IMR-90 (cell line): ENCODE measurements around the gene GARIN5A. TPM values are rescaled to one million over a fixed set of nuclear protein-coding genes. Genes with fewer than 3 reads are reported as not detected.

Experiments used
- ATAC-seq: fragments of 200-7000 bp; cut with Tn5 transposase; 2 replicates; pipeline ENCODE4 v1.9.1; 2020; ENCODE audit warnings: low read depth, mild to moderate bottlenecking, moderate library complexity
- BruUV-seq: library from RNA; stranded (reverse); fragments of 400-500 nt; replicated peaks from 2 replicates; lab custom pipeline; 2021; lab: Mats Ljungman, UMichigan
- CTCF ChIA-PET: fragments of 300-600 bp; formaldehyde crosslinking; extraction: SDS; loops from one replicate; lab custom pipeline; 2021; ENCODE audit warnings: antibody characterized with exemption; lab: Yijun Ruan, JAX
- POLR2A ChIA-PET: fragments of 300-600 bp; sonication (Branson Sonifier 250); formaldehyde crosslinking; loops from one replicate; lab custom pipeline; 2022; ENCODE audit warnings: antibody characterized with exemption; ENCODE audit not compliant: unreplicated experiment; lab: Charles Lee
- DNase-seq: peaks from one replicate; pipeline ENCODE4 v3.0.0; 2013
- H2AFZ ChIP-seq: replicated peaks from 2 replicates; pipeline ENCODE3; 2013; ENCODE audit warnings: low read length, mild to moderate bottlenecking; ENCODE audit not compliant: poor library complexity
- H2AK5ac ChIP-seq: 2 replicates; pipeline ENCODE4 v1.6.1; 2013; ENCODE audit warnings: low read depth, low read length, inconsistent platforms
- H2AK9ac ChIP-seq: replicated peaks from 2 replicates; pipeline ENCODE3; 2013; ENCODE audit warnings: mild to moderate bottlenecking, low read depth, low read length, moderate library complexity; ENCODE audit not compliant: poor library complexity
- H2BK120ac ChIP-seq: 2 replicates; pipeline ENCODE4 v1.6.1; 2013; ENCODE audit warnings: low read depth, low read length, inconsistent platforms
- H2BK15ac ChIP-seq: 3 replicates; pipeline ENCODE4 v1.6.1; 2013; ENCODE audit warnings: low read depth, low read length, inconsistent platforms
- H2BK20ac ChIP-seq: 2 replicates; pipeline ENCODE4 v1.6.1; 2013; ENCODE audit warnings: low read depth, mild to moderate bottlenecking, inconsistent platforms, low read length, moderate library complexity
- H2BK5ac ChIP-seq: 2 replicates; pipeline ENCODE4 v1.6.1; 2013; ENCODE audit warnings: mild to moderate bottlenecking, low read depth, low read length, inconsistent platforms; ENCODE audit not compliant: poor library complexity, severe bottlenecking
- H3K14ac ChIP-seq: replicated peaks from 2 replicates; pipeline ENCODE4 v1.6.1; 2013; ENCODE audit warnings: low read depth, low read length, inconsistent platforms
- H3K18ac ChIP-seq: 2 replicates; pipeline ENCODE4 v1.6.1; 2013; ENCODE audit warnings: low read depth, low read length, control low read depth
- H3K23ac ChIP-seq: 2 replicates; pipeline ENCODE4 v1.6.1; 2013; ENCODE audit warnings: low read depth, low read length, inconsistent platforms
- H3K27ac ChIP-seq: 2 replicates; pipeline ENCODE4 v1.5.1; 2013; ENCODE audit warnings: mild to moderate bottlenecking, control low read depth, low read length; ENCODE audit not compliant: insufficient read depth
- H3K27me3 ChIP-seq: 2 replicates; pipeline ENCODE4 v1.6.1; 2013; ENCODE audit warnings: low read length; ENCODE audit not compliant: control insufficient read depth, insufficient read depth
- H3K36me3 ChIP-seq: 2 replicates; pipeline ENCODE4 v1.6.1; 2013; ENCODE audit warnings: low read length, mixed read lengths; ENCODE audit not compliant: control insufficient read depth, insufficient read depth
- H3K4ac ChIP-seq: 2 replicates; pipeline ENCODE4 v1.6.1; 2013; ENCODE audit warnings: low read depth, low read length, inconsistent platforms
- H3K4me1 ChIP-seq: 2 replicates; pipeline ENCODE4 v1.6.1; 2013; ENCODE audit warnings: low read length, mixed read lengths; ENCODE audit not compliant: control insufficient read depth, insufficient read depth
- H3K4me2 ChIP-seq: 2 replicates; pipeline ENCODE4 v1.6.1; 2013; ENCODE audit warnings: low read depth, mild to moderate bottlenecking, control low read depth, low read length, moderate library complexity
- H3K4me3 ChIP-seq: 2 replicates; pipeline ENCODE4 v1.5.1; 2013; ENCODE audit warnings: low read depth, mild to moderate bottlenecking, control low read depth, low read length, moderate library complexity; ENCODE audit not compliant: insufficient read depth
- H3K56ac ChIP-seq: 2 replicates; pipeline ENCODE4 v1.6.1; 2013; ENCODE audit warnings: low read length, inconsistent platforms; ENCODE audit not compliant: insufficient read depth; ENCODE audit errors: extremely low read depth
- H3K79me1 ChIP-seq, 2 experiments: 2 replicates each; pipeline ENCODE4 v1.6.1; 2013; ENCODE audit warnings: low read length in 2 of 2, inconsistent platforms in 1 of 2, low read depth in 1 of 2
- H3K9ac ChIP-seq: 2 replicates; pipeline ENCODE4 v1.6.1; 2013; ENCODE audit warnings: low read depth, low read length, control low read depth
- H3K9me1 ChIP-seq: 2 replicates; pipeline ENCODE4 v1.6.1; 2013; ENCODE audit warnings: low read length, inconsistent platforms; ENCODE audit not compliant: insufficient read depth
- H3K9me3 ChIP-seq: 2 replicates; pipeline ENCODE4 v1.6.1; 2013; ENCODE audit warnings: low read length; ENCODE audit not compliant: control insufficient read depth, insufficient read depth
- H4K20me1 ChIP-seq: 2 replicates; pipeline ENCODE4 v1.6.1; 2013; ENCODE audit warnings: low read length, inconsistent platforms; ENCODE audit not compliant: insufficient read depth
- H4K5ac ChIP-seq: 2 replicates; pipeline ENCODE4 v1.6.1; 2013; ENCODE audit warnings: mild to moderate bottlenecking, low read depth, low read length, control low read depth
- H4K8ac ChIP-seq, 2 experiments: 2 replicates each; pipeline ENCODE4 v1.6.1; 2013; ENCODE audit warnings: low read depth in 2 of 2, low read length in 2 of 2, control low read depth in 1 of 2, inconsistent platforms in 1 of 2
- H4K91ac ChIP-seq: 2 replicates; pipeline ENCODE4 v1.6.1; 2013; ENCODE audit warnings: low read depth, low read length, inconsistent platforms; ENCODE audit not compliant: insufficient read depth
- BHLHE40 ChIP-seq: fragments of 150-350 bp; IDR thresholded peaks from 2 replicates; pipeline ENCODE4 v1.6.1; 2016; ENCODE audit warnings: mild to moderate bottlenecking, low read depth, low read length
- FOS ChIP-seq: fragments of 150-350 bp; IDR thresholded peaks from 2 replicates; pipeline ENCODE4 v1.6.1; 2016; ENCODE audit warnings: low read depth, low read length
- MAZ ChIP-seq: IDR thresholded peaks from 2 replicates; pipeline ENCODE4 v1.6.1; 2012; ENCODE audit warnings: low read depth, mild to moderate bottlenecking, low read length, improper control_type of control experiment, moderate library complexity, borderline replicate concordance
- MXI1 ChIP-seq: IDR thresholded peaks from 2 replicates; pipeline ENCODE4 v1.6.1; 2012; ENCODE audit warnings: low read depth, mild to moderate bottlenecking, low read length, moderate library complexity, borderline replicate concordance
- NFE2L2 ChIP-seq: fragments of 150-350 bp; IDR thresholded peaks from 2 replicates; pipeline ENCODE4 v1.6.1; 2016; ENCODE audit warnings: low read depth, mild to moderate bottlenecking, low read length
- POLR2A ChIP-seq: IDR thresholded peaks from 2 replicates; pipeline ENCODE4 v1.6.1; 2012; ENCODE audit warnings: mild to moderate bottlenecking, low read depth, low read length
- RAD21 ChIP-seq: IDR thresholded peaks from 2 replicates; pipeline ENCODE4 v1.6.1; 2012; ENCODE audit warnings: low read length, improper control_type of control experiment
- SMC3 ChIP-seq: fragments of 150-350 bp; IDR thresholded peaks from 2 replicates; pipeline ENCODE4 v1.6.1; 2016; ENCODE audit warnings: low read depth, mild to moderate bottlenecking, antibody characterized with exemption, low read length, moderate library complexity
- WGBS, 2 experiments: methylation state at CpG; one replicate each; pipeline versions ENCODE4 v1.1.5 to v1.1.7; 2013; ENCODE audit warnings: missing lambda C conversion rate in 2 of 2; ENCODE audit not compliant: insufficient read length in 1 of 2; ENCODE audit errors: extremely low coverage in 2 of 2; 5-methylcytosine and 5-hydroxymethylcytosine counted together
- dilution Hi-C: fragments of 300-500 bp; cut with HindIII; formaldehyde crosslinking; loops from one replicate; pipeline ENCODE4 v1.14.3; 2018; ENCODE audit warnings: low sequenced_read_pairs; ENCODE audit not compliant: unreplicated experiment
- in situ Hi-C: fragments of 300-500 bp; cut with MboI; formaldehyde crosslinking; loops from 3 replicates; pipeline ENCODE4 v1.14.3; 2019; ENCODE audit warnings: low sequenced_read_pairs, inconsistent platforms, mixed read lengths
- intact Hi-C: fragments of 100-400 bp; cut with micrococcal nuclease; formaldehyde crosslinking; loops from 2 replicates; pipeline ENCODE4 v1.10.0; 2022
- polyA plus RNA-seq, 3 experiments: library from polyadenylated mRNA; depleted of rRNA; stranded (reverse); fragments of >200 nt; gene quantifications; 2 replicates each; pipeline ENCODE4 v1.2.3, GENCODE V29; 2012; ENCODE audit warnings: low replicate concordance in 1 of 3
- total RNA-seq: library from RNA; depleted of rRNA; stranded (reverse); fragments of >200 nt; gene quantifications from 2 replicates; pipeline ENCODE4 v1.2.3, GENCODE V29; 2012
- TF ChIP-seq, protein P1 (sequence below): fragments of 150-350 bp; IDR thresholded peaks from 2 replicates; pipeline ENCODE4 v1.6.1; 2017; ENCODE audit warnings: mild to moderate bottlenecking, antibody characterized with exemption, low read length, low read depth

GARIN5A gene
- total and polyA plus RNA-seq, 2 of the 4 experiments (the other 2 are of a cell fraction): 0.53 TPM; not detected in 1

DNA sequence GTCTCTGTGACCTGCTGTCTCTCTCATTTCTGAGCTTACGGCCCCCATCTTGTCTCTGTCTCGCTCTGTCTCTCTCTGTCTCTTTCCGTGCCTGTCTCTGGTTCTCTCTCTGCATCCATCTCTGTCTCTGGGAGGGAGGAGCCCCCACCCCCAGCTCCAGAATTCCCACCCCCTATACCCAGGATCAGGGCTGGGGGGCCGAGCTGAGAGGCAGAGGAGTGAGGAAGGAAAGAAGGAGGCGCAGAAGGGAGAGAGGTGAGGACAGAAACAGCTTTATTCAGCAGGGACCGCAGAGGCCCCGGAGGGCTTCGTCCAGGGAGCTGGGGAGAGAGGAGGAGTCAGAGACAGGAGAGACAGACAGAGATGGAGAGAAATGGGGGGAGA lies 20.4 kb upstream of the GARIN5A start:
- TF ChIP-seq POLR2A (no peak), NFE2L2 (no peak), MAZ (no peak), MXI1 (no peak), BHLHE40 (no peak), FOS (no peak), SMC3 (no peak), RAD21 (no peak)
- TF ChIP-seq, protein P1, sequence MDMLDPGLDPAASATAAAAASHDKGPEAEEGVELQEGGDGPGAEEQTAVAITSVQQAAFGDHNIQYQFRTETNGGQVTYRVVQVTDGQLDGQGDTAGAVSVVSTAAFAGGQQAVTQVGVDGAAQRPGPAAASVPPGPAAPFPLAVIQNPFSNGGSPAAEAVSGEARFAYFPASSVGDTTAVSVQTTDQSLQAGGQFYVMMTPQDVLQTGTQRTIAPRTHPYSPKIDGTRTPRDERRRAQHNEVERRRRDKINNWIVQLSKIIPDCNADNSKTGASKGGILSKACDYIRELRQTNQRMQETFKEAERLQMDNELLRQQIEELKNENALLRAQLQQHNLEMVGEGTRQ: no peak
- no peak overlapping the region for H2BK5ac ChIP-seq
- no peak overlapping the region for H2AK5ac ChIP-seq
- H3K56ac ChIP-seq: no peak overlapping the region
- BruUV-seq: no TSS peak
- no peak for DNase-seq
- H2BK15ac ChIP-seq: no peak overlapping the region
- dilution Hi-C loops (no loop called here), intact Hi-C loops (no loop called here), in situ Hi-C loops (no loop called here)
- no peaks in the 10 kb centered on the region for H4K20me1 ChIP-seq
- ChIA-PET CTCF (no interaction called here), POLR2A (no interaction called here)
- H3K36me3 ChIP-seq: no peaks in the 10 kb centered on the region
- H4K8ac ChIP-seq: no peak overlapping the region
- H3K79me1 ChIP-seq: no peaks in the 10 kb centered on the region
- no peak overlapping the region for H3K18ac ChIP-seq
- no peak overlapping the region for H2BK120ac ChIP-seq
- no peaks in the 10 kb centered on the region for H3K9me1 ChIP-seq
- no peak overlapping the region for H3K27ac ChIP-seq
- 39% methylated on average over 4 of the region's 8 CpGs; no CpG with 5 or more reads in 1 of the 2 experiments for WGBS, 2 experiments
- H3K14ac ChIP-seq: no peak overlapping the region
- H3K4ac ChIP-seq: no peak overlapping the region
- H3K9me3 ChIP-seq: no peaks in the 10 kb centered on the region
- no peak overlapping the region for H2BK20ac ChIP-seq
- H3K4me1 ChIP-seq: no peaks in the 10 kb centered on the region
- H3K4me3 ChIP-seq: no peak overlapping the region
- ATAC-seq: no peak
- no peak overlapping the region for H3K23ac ChIP-seq
- H2AFZ ChIP-seq: no peak overlapping the region
- H3K9ac ChIP-seq: no peak overlapping the region
- H2AK9ac ChIP-seq: no peak overlapping the region
- no peak overlapping the region for H4K5ac ChIP-seq
- H3K4me2 ChIP-seq: no peak overlapping the region
- peaks cover 39% of the 10 kb centered on the region for H3K27me3 ChIP-seq
- no peak overlapping the region for H4K91ac ChIP-seq
